Measurements from ENCODE around the gene FAM120AOS.

The FAM120AOS gene

GRCh38 chr9:93453047-93453914 is at the start of gene FAM120AOS:
Gene FAM120AOS, minus strand, starts transcription at chr9:93453581. Its CDS starts 872 bp downstream, at chr9:93452709.
- peak; percentile 75 to 76 for ATAC-seq

DNA sequence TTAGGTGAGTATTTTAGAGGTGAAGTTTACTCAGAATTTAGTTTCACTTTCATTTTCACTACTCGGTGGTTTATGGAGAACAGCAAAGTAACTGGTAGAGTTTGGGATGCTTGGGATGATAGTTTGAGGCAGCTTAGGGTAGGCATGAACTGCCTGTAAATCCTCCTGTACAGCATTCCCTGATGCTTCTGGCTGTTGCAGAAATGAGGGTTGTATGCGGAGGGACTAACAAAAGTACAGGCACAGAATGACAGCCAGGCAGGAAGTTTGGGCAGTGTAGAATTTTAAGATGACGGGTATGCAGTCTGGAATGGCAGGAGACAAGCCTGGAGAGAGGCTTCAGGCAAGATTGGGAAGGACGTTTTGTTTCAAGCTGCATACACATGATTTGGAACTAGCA is 48.0 kb upstream of the FAM120AOS start:
- no peak for ATAC-seq

- ATAC-seq, result no peak
These were observed 47.4 kb upstream of the FAM120AOS start for GRCh38 chr9:93500571-93501298.

GRCh38 chr9:93496285-93496684 is 42.9 kb upstream of the FAM120AOS start:
- no peak for ATAC-seq

- no peak for ATAC-seq
These were observed 40.6 kb upstream of the FAM120AOS start for GRCh38 chr9:93493949-93494348.

GRCh38 chr9:93492327-93492726 is 38.9 kb upstream of the FAM120AOS start:
- ATAC-seq, result no peak

GRCh38 chr9:93491593-93492232 is 38.3 kb upstream of the FAM120AOS start:
- ATAC-seq, result no peak

DNA sequence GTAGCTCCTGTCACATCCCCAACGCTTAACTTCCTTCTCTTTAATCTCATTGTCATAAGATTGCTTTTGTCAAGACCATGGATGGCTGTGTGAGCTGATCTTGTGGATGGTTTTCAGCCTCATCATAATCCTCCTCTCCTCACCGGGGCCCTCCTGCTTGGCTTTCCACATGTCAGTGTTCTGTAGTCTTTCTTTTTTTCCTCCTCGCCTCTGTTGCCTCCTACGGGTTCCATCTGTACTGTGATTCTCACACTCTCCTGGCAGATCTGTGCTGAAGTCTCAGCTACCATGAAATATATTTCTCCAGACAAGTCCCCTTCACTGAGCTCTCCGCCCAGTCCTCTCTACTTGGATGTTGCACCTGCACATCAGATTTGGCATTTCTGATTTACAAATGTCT is 34.9 kb upstream of the FAM120AOS start:
- no peak for ATAC-seq

DNA sequence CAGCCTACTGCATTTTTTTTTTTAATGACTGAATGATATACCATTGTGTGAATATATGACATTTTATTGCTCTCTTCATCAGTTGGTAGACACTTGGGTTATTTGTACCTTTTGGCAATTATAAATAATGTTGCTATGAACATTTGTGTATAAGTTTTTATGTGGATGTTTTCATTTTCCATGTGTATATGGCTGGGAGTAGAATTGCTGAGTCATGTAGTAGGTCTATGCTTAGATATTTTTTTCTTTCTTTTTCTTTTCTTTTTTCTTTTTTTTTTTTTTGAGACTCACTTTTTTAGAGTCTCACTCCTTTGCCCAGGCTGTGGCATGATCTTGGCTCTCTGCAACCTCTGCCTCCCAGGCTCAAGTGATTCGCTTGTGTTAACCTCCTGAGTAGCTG is 32.9 kb upstream of the FAM120AOS start:
- no peak for ATAC-seq

DNA sequence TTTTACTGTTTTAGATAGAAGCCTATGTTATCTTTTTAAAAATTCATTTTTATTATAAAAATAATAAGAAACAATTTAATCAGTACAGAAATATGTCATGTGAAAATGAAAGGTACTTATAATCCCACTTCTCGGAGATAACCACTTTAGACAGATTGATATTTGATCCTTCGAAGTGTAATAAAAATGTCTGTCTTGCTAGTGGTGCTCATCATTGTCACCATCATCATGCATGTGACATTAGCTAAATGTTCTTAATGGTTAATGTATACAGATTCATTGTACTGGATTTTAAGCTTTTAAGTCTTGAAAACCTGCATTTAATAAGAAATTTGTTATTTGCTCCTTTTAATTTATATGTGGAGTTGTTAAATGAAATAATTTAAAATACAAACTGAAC is 30.1 kb upstream of the FAM120AOS start:
- no peak for ATAC-seq

DNA sequence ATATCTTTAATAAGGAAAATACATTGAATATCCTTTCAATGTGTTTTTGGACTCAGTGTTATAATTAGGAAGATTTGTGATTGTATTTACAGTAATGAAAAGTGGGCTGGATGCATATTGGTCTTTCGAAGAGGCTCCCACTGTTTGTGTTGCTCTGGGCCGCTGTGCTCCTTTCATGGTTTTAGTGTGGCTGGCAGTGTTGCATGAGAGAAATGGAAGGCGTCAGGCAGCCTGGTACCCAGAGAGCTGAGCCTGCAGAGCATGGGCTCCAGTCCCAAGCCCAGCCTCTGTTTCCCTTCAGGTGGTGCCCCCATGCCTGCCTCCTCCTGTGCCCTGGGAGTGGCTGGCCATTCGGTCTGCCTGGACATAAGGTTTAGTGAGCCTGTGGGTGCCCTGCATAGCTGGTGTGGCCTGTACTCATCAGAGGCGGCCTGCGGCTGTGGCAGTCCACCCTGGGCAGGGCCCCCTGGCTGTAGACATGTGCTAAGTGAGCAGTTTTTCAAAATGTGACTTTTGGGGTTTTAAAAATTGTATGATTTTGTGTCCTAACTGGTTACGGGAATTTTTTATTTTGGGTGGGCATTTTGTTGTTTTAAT is 27.4 kb upstream of the FAM120AOS start:
- ATAC-seq, result no peak

GRCh38 chr9:93480262-93480661 is 26.9 kb upstream of the FAM120AOS start:
- ATAC-seq, result no peak

GRCh38 chr9:93479726-93480125 is 26.3 kb upstream of the FAM120AOS start:
- ATAC-seq, result no peak

DNA sequence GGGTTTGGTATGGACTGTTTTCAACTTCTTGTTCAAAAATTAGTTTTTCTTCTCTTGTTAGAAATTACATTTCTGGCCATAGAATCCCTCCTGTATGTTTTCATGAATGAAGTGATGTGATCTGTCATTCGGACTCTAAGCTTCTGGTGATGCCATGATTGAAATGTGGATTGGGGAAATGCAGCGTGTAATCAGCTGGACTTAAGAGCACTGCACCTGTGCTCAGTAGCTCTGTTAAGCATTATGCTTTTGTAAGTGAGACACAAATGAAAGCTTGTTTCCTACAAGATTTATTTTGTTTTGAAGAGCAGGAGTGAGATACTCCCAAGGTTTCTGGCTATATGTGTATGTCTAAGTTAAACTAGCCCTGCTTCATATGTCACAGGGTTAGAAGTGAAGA is 24.0 kb upstream of the FAM120AOS start:
- ATAC-seq, result no peak

GRCh38 chr9:93476924-93477323 is 23.5 kb upstream of the FAM120AOS start:
- ATAC-seq, result no peak

DNA sequence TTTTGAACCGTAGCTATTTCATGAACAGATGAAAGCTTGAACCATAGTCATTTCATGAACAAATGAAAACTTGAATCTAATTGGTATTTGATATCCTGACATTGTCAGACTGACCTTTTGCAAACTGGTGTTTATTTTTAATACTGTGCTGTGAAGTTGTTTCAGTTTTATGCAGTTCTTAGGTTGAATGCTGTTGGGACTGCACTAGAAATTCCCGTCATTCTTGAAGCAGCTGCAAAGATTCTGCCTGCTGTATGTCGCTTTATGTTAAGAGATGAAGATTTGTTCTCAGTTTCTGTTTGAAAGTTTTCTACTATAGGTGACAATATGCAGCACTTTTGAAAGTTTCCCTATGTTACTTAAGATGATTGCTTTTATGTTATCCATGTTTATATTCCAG is 22.5 kb upstream of the FAM120AOS start:
- no peak for ATAC-seq

- no peak for ATAC-seq
These were observed 21.7 kb upstream of the FAM120AOS start for GRCh38 chr9:93475108-93475507.

DNA sequence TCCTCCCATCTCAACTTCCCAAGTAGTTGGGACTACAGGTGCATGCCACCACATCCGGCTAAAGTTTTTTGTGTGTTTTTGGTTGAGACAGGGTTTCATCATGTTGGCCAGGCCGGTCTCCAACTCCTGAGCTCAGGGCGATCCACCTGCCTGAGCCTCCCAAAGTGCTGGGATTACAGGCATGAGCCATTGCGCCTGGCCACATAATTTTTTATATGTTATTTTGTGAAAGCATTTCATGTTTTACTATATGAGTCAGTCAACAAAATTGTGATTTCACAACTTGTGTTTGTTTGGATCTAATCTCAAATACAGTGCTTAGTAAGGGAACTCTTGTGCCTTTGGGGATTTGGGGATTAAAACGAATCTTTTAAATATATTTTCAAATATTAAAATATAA is 20.0 kb upstream of the FAM120AOS start:
- ATAC-seq, result no peak

DNA sequence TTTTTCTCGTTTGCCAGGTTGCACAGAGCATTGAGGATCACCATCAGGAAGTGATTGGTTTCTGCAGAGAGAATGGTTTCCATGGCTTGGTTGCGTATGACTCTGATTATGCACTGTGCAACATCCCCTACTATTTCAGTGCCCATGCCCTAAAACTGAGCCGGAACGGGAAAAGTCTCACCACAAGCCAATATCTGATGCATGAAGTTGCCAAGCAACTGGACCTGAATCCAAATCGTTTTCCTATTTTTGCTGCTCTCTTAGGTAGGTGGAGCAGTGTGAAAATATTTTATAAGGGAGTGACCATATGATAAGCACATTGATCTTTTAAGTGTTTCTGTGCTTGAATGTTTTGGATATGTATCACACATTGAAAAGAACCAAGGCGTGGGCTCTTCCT is 17.7 kb upstream of the FAM120AOS start:
- no peak for ATAC-seq

GRCh38 chr9:93470391-93470790 is 17.0 kb upstream of the FAM120AOS start:
- no peak for ATAC-seq

DNA sequence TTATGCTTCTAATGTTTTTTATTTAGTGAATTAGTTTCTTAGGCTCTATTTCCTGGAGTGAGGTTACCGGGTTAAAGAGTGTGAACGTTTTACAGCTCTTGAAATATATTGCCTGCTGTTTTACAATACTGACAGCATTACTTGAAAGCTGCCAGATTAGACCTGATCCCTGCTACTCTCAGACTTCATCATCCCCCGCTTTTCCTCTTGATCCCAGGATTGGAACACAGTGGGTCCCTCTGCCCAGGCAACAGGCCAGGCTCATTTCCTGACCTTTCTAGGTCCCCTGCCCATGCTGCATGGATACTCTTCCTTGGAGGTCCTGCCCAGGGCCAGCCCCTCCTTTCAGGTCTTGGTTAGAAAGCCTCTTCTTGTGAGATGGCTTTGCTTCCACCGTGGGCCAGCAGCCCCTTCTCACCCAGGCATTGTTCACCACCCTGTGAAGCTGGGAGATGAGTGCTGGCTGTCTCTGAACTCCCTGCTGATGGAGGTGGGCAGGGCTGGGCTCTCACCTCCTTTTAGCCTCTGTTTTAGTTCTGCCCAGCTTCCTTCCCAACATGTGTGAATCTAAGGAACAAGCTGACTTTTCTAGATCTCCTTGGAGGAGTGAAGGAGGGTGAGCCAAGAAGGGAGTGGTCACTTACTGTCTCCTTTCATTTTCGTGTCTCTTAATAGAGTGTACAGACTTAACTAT is 15.5 kb upstream of the FAM120AOS start:
- no peak for ATAC-seq

DNA sequence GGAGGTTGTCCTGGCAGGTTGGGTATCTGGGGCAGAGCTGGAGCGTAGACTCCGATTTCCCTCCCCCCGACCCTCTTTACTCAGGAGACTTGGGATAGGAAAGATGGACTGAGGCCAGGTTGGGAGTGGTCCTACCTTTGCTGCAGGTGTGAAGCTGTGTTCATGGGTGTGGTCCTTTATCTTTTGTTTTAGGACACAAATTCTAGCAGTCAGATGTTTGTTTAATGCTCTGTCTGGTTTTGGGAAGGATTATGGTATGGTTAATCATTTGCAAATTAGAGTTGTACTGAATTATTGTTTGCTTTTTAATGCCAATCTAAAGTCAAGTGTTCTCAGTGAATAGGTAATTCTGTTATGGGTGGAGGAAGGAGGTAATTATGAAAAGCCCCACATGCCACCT is 14.1 kb upstream of the FAM120AOS start:
- ATAC-seq, result no peak

DNA sequence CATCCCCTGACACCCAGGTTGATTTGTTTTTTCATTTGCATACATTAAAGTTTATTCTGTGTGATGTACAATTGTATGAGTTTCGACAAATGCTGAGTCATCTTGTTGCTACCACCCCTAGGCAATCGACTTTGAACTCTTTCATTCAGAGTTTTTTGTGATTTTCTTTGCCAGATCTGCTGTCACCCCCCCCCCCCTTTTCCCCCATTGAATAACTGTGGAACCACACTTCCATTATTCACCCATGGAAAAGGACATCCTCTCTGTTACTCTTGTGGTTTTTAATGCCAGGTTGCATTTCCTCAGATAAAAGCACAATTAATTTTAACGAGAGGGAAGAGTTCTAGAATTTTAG is 13.7 kb upstream of the FAM120AOS start:
- ATAC-seq, result peak in 1 of 2 donors; percentile 24
